ENCODE measurements around the gene NFIX. TPM values are rescaled to one million over a fixed set of nuclear protein-coding genes. Genes with fewer than 3 reads are reported as not detected.

The NFIX gene
- total RNA-seq, 1 donor from 2014 or later = 2.6 TPM

GRCh38 chr19:13028027-13028426, 32.8 kb downstream of the NFIX start:
- DNase-seq (no peak), ATAC-seq (ENCODE audit: low read depth) (no peak)
- peaks cover 23% of the 10 kb centered on the region for H3K27me3 Mint-ChIP-seq
- POLR2A ChIA-PET = interaction anchor here (0.6 to 0.8 kb wide), 2 partner anchors 19 to 55 kb away, joined by 3 read pairs; no protein-coding TSS in a partner anchor
- no peaks in the 10 kb centered on the region for H3K36me3 Mint-ChIP-seq (ENCODE audit: low read depth)
- H3K4me3 Mint-ChIP-seq = no peak overlapping the region
- CTCF ChIA-PET = interaction anchor here (0.6 to 2.7 kb wide), 5 partner anchors 11 to 63 kb away, joined by 3 to 11 read pairs (median 6); no protein-coding TSS in a partner anchor
- intact Hi-C loops (cut with micrococcal nuclease) = no loop called here
- no peak overlapping the region for H3K27ac Mint-ChIP-seq
- peaks cover 18% of the 10 kb centered on the region for H3K4me1 Mint-ChIP-seq
- no peaks in the 10 kb centered on the region for H3K9me3 Mint-ChIP-seq
- no peak for TF ChIP-seq CTCF (IDR thresholded peaks at IDR 0.05)

- Mint-ChIP-seq H3K4me1 (peaks cover 8% of the 10 kb centered on the region), H3K4me3 (no peak overlapping the region), H3K27me3 (peaks cover 17% of the 10 kb centered on the region), H3K27ac (no peak overlapping the region), H3K36me3 (ENCODE audit: low read depth) (no peaks in the 10 kb centered on the region), H3K9me3 (no peaks in the 10 kb centered on the region)
- CTCF ChIA-PET = interaction anchor here (1.0 to 2.7 kb wide), 6 partner anchors 12 to 182 kb away, joined by 3 to 11 read pairs (median 4); no protein-coding TSS in a partner anchor
- DNase-seq (no peak), ATAC-seq (ENCODE audit: low read depth) (no peak)
- intact Hi-C loops (cut with micrococcal nuclease) = no loop called here
- no peak for TF ChIP-seq CTCF (IDR thresholded peaks at IDR 0.05)
- POLR2A ChIA-PET = interaction anchor here (1.6 kb wide), 1 partner anchor 16 kb away, joined by 4 read pairs; no protein-coding TSS in a partner anchor
These were observed 34.1 kb downstream of the NFIX start for GRCh38 chr19:13029301-13029880.

GRCh38 chr19:13029893-13030292, 34.6 kb downstream of the NFIX start:
- TF ChIP-seq CTCF (IDR thresholded peaks at IDR 0.05) = no peak
- intact Hi-C loops (cut with micrococcal nuclease) = no loop called here
- H3K4me3 Mint-ChIP-seq = no peak overlapping the region
- peaks cover 12% of the 10 kb centered on the region for H3K27me3 Mint-ChIP-seq
- ChIA-PET CTCF (interaction anchor here (1.2 to 2.7 kb wide), 5 partner anchors 31 to 182 kb away, joined by 3 to 11 read pairs (median 6); no protein-coding TSS in a partner anchor), POLR2A (interaction anchor here (1.6 kb wide), 1 partner anchor 16 kb away, joined by 4 read pairs; no protein-coding TSS in a partner anchor)
- ATAC-seq (ENCODE audit: low read depth) (no peak), DNase-seq (no peak)
- H3K4me1 Mint-ChIP-seq = peaks cover 3% of the 10 kb centered on the region
- no peaks in the 10 kb centered on the region for H3K36me3 Mint-ChIP-seq (ENCODE audit: low read depth)
- H3K27ac Mint-ChIP-seq = no peak overlapping the region
- no peaks in the 10 kb centered on the region for H3K9me3 Mint-ChIP-seq

- TF ChIP-seq CTCF (IDR thresholded peaks at IDR 0.05) = no peak
- DNase-seq (no peak), ATAC-seq (ENCODE audit: low read depth) (no peak)
- intact Hi-C loops (cut with micrococcal nuclease) = no loop called here
- no peaks in the 10 kb centered on the region for H3K9me3 Mint-ChIP-seq
- ChIA-PET CTCF (interaction anchor here (0.7 to 1.1 kb wide), 3 partner anchors 29 to 62 kb away, joined by 3 read pairs; no protein-coding TSS in a partner anchor), POLR2A (interaction anchor here (0.6 kb wide), 1 partner anchor 1264 kb away, joined by 3 read pairs; no protein-coding TSS in a partner anchor)
- no peak overlapping the region for H3K27ac Mint-ChIP-seq
- H3K4me3 Mint-ChIP-seq = no peak overlapping the region
- no peaks in the 10 kb centered on the region for H3K4me1 Mint-ChIP-seq
- H3K27me3 Mint-ChIP-seq = peaks cover 2% of the 10 kb centered on the region
- no peaks in the 10 kb centered on the region for H3K36me3 Mint-ChIP-seq (ENCODE audit: low read depth)
These were observed 36.8 kb downstream of the NFIX start for GRCh38 chr19:13031917-13032623.

GRCh38 chr19:13032837-13033236, 37.6 kb downstream of the NFIX start:
- intact Hi-C loops (cut with micrococcal nuclease) = no loop called here
- H3K36me3 Mint-ChIP-seq (ENCODE audit: low read depth) = no peaks in the 10 kb centered on the region
- no peak overlapping the region for H3K4me3 Mint-ChIP-seq
- ChIA-PET POLR2A (no interaction called here), CTCF (interaction anchor here (1.4 to 2.1 kb wide), 2 partner anchors 28 to 61 kb away, joined by 5 to 15 read pairs; no protein-coding TSS in a partner anchor)
- H3K27ac Mint-ChIP-seq = no peak overlapping the region
- H3K27me3 Mint-ChIP-seq = peaks cover 8% of the 10 kb centered on the region
- TF ChIP-seq CTCF (IDR thresholded peaks at IDR 0.05) = no peak
- H3K9me3 Mint-ChIP-seq = no peaks in the 10 kb centered on the region
- ATAC-seq (ENCODE audit: low read depth) (no peak), DNase-seq (no peak)
- H3K4me1 Mint-ChIP-seq = no peaks in the 10 kb centered on the region

All from activated B cell treated with CpG ODN at 0.5 μM for 24 hours (primary cell).